H1 (cell line): ENCODE results near the gene CIC.

Source experiments
- CREB1 ChIP-seq: IDR thresholded peaks from 2 replicates; pipeline ENCODE4 v1.6.1; 2012; ENCODE audit warnings: inconsistent platforms
- CTCF ChIP-seq, 3 experiments: IDR thresholded peaks; 1 replicate in 2 of 3; 2 replicates in 1 of 3; pipeline versions ENCODE4 v1.5.1 to v1.6.1; 2011; ENCODE audit warnings: low read length in 3 of 3, mild to moderate bottlenecking in 3 of 3, inconsistent platforms in 2 of 3, low read depth in 1 of 3, moderate library complexity in 1 of 3; ENCODE audit not compliant: insufficient read depth in 1 of 3; ENCODE audit errors: control extremely low read depth in 1 of 3
- EP300 ChIP-seq, 2 experiments: IDR thresholded peaks; 1 replicate in 1 of 2; 2 replicates in 1 of 2; pipeline ENCODE4 v1.6.1; 2011 to 2012; ENCODE audit warnings: low read depth in 2 of 2, low read length in 2 of 2, mild to moderate bottlenecking in 2 of 2, borderline replicate concordance in 1 of 2, inconsistent platforms in 1 of 2, moderate library complexity in 1 of 2
- KDM1A ChIP-seq: fragments of 200-600, 300-600 bp; sonication (generic); IDR thresholded peaks from 2 replicates; pipeline ENCODE4 v1.7.1; 2016; ENCODE audit warnings: mild to moderate bottlenecking, low read length, borderline replicate concordance
- MAX ChIP-seq: IDR thresholded peaks from 2 replicates; pipeline ENCODE4 v1.6.1; 2012; ENCODE audit warnings: inconsistent platforms
- NRF1 ChIP-seq: IDR thresholded peaks from 2 replicates; pipeline ENCODE4 v1.6.1; 2011; ENCODE audit warnings: mild to moderate bottlenecking, low read depth, low read length, improper control_type of control experiment
- POLR2A ChIP-seq, 2 experiments: IDR thresholded peaks; 1 replicate in 1 of 2; 2 replicates in 1 of 2; pipeline ENCODE4 v1.6.1; 2011; ENCODE audit warnings: low read depth in 2 of 2, low read length in 2 of 2, mild to moderate bottlenecking in 2 of 2; ENCODE audit errors: control extremely low read depth in 1 of 2
- POLR2AphosphoS5 ChIP-seq: IDR thresholded peaks from 2 replicates; pipeline ENCODE4 v1.6.1; 2011; ENCODE audit warnings: low read depth, low read length
- SRF ChIP-seq: IDR thresholded peaks from 2 replicates; pipeline ENCODE4 v1.6.1; 2011; ENCODE audit warnings: mild to moderate bottlenecking, low read depth, low read length, moderate library complexity
- SUZ12 ChIP-seq: fragments of 200-600 bp; sonication (generic); IDR thresholded peaks from 2 replicates; pipeline ENCODE4 v1.6.1; 2012; ENCODE audit warnings: mild to moderate bottlenecking, inconsistent platforms, low read length, moderate library complexity, mixed read lengths
- USF2 ChIP-seq: IDR thresholded peaks from 2 replicates; pipeline ENCODE4 v1.6.1; 2011; ENCODE audit warnings: low read length, improper control_type of control experiment
- ZNF274 ChIP-seq: IDR thresholded peaks from 2 replicates; pipeline ENCODE4 v1.7.0; 2012; ENCODE audit warnings: low read length, borderline replicate concordance; ENCODE audit errors: extremely low read depth

GRCh38 chr19:42249149-42249750 lies 19.8 kb upstream of the CIC start:
- no peak for TF ChIP-seq CTCF (IDR thresholded peaks at IDR 0.05; ENCODE audit: control extremely low read depth in 1 of 3, insufficient read depth in 1 of 3, low read depth in 1 of 3, low read length in 3 of 3)
- no peak for TF ChIP-seq EP300 (IDR thresholded peaks at IDR 0.05; ENCODE audit: borderline replicate concordance in 1 of 2, low read depth in 2 of 2, low read length in 2 of 2)
- TF ChIP-seq POLR2AphosphoS5 = no peak
- no peak for TF ChIP-seq SUZ12
- TF ChIP-seq POLR2A (IDR thresholded peaks at IDR 0.05; ENCODE audit: control extremely low read depth in 1 of 2, low read depth in 2 of 2, low read length in 2 of 2) = no peak
- TF ChIP-seq CREB1 = no peak
- TF ChIP-seq USF2 = no peak
- no peak for TF ChIP-seq KDM1A
- TF ChIP-seq MAX = no peak
- TF ChIP-seq ZNF274 = no peak
- TF ChIP-seq NRF1 = no peak
- no peak for TF ChIP-seq SRF
